Measurements from ENCODE around the gene NDUFB3.

The NDUFB3 gene

GRCh38 chr2:201093573-201093972 lies 21.8 kb downstream of the NDUFB3 start:
- no peak for DNase-seq

GRCh38 chr2:201100497-201100896 lies 28.7 kb downstream of the NDUFB3 start:
- no peak for DNase-seq

- no peak for DNase-seq
Measured at GRCh38 chr2:201105759-201106158, 34.0 kb downstream of the NDUFB3 start.

- no peak for DNase-seq
Measured at GRCh38 chr2:201107624-201108023, 35.8 kb downstream of the NDUFB3 start.

GRCh38 chr2:201108341-201108740 lies 36.5 kb downstream of the NDUFB3 start:
- no peak for DNase-seq

- DNase-seq: no peak
Measured at GRCh38 chr2:201109186-201109585, 37.4 kb downstream of the NDUFB3 start.

GRCh38 chr2:201110615-201111014 lies 38.8 kb downstream of the NDUFB3 start:
- DNase-seq: no peak

- DNase-seq: no peak
Measured at GRCh38 chr2:201111096-201111495, 39.3 kb downstream of the NDUFB3 start.

- DNase-seq: no peak
Measured at GRCh38 chr2:201114350-201114749, 42.5 kb downstream of the NDUFB3 start.

- DNase-seq: no peak
Measured at GRCh38 chr2:201114846-201115245, 43.0 kb downstream of the NDUFB3 start.

GRCh38 chr2:201116115-201116958 lies 44.5 kb downstream of the NDUFB3 start, which contains the start of gene CFLAR:
Gene CFLAR (plus strand): TSS chr2:201116164. CDS start chr2:201129866, 13,702 bp downstream.
- peak; percentile 65 to 76 for DNase-seq

- DNase-seq: peak; percentile 36 to 45
Measured at GRCh38 chr2:201116959-201117734, 45.3 kb downstream of the NDUFB3 start.

GRCh38 chr2:201117735-201118094 lies 45.9 kb downstream of the NDUFB3 start:
- peak in 1 of 2 donors; percentile 37 for DNase-seq

GRCh38 chr2:201118121-201118960 lies 46.5 kb downstream of the NDUFB3 start:
- DNase-seq: peak; percentile 88 to 89

- DNase-seq: peak in 1 of 2 donors; percentile 12
Measured at GRCh38 chr2:201118961-201119854, 47.4 kb downstream of the NDUFB3 start.

GRCh38 chr2:201122276-201122675 lies 50.5 kb downstream of the NDUFB3 start:
- no peak for DNase-seq

GRCh38 chr2:201126308-201127151 lies 54.7 kb downstream of the NDUFB3 start:
- DNase-seq: peak; percentile 36 to 50

- DNase-seq: peak in 1 of 2 donors; percentile 27
Measured at GRCh38 chr2:201127152-201127511, 55.3 kb downstream of the NDUFB3 start.

- peak; percentile 44 to 51 for DNase-seq
Measured at GRCh38 chr2:201127570-201127969, 55.8 kb downstream of the NDUFB3 start.

- DNase-seq: no peak
Measured at GRCh38 chr2:201128033-201128432, 56.2 kb downstream of the NDUFB3 start.

- peak; percentile 56 to 60 for DNase-seq
Measured at GRCh38 chr2:201128933-201129505, 57.2 kb downstream of the NDUFB3 start.

All from activated CD4-positive, alpha-beta T cell treated with anti-CD3 and anti-CD28 coated beads for 4 hours (primary cell).